GM12878 (cell line): ENCODE results near the gene EFNB2.

ENCODE experiments used
- RCOR1 ChIP-seq: conservative IDR thresholded peaks from 2 replicates; pipeline ENCODE4 v1.6.1; 2012; ENCODE audit warnings: low read depth, low read length, improper control_type of control experiment
- TF ChIP-seq, protein P1 (sequence below): fragments of 450-650 bp; IDR thresholded peaks from 2 replicates; pipeline ENCODE4 v1.6.1; 2016; ENCODE audit warnings: mild to moderate bottlenecking
- TF ChIP-seq, protein P2 (sequence below): fragments of 150-350 bp; IDR thresholded peaks from 2 replicates; pipeline ENCODE4 v1.6.1; 2016; ENCODE audit warnings: low read depth, low read length

GRCh38 chr13:106480351-106480910 lies 55.0 kb downstream of the EFNB2 start:
- TF ChIP-seq, protein P1, sequence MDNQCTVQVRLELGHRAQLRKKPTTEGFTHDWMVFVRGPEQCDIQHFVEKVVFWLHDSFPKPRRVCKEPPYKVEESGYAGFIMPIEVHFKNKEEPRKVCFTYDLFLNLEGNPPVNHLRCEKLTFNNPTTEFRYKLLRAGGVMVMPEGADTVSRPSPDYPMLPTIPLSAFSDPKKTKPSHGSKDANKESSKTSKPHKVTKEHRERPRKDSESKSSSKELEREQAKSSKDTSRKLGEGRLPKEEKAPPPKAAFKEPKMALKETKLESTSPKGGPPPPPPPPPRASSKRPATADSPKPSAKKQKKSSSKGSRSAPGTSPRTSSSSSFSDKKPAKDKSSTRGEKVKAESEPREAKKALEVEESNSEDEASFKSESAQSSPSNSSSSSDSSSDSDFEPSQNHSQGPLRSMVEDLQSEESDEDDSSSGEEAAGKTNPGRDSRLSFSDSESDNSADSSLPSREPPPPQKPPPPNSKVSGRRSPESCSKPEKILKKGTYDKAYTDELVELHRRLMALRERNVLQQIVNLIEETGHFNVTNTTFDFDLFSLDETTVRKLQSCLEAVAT, result no peak
- TF ChIP-seq, protein P2, sequence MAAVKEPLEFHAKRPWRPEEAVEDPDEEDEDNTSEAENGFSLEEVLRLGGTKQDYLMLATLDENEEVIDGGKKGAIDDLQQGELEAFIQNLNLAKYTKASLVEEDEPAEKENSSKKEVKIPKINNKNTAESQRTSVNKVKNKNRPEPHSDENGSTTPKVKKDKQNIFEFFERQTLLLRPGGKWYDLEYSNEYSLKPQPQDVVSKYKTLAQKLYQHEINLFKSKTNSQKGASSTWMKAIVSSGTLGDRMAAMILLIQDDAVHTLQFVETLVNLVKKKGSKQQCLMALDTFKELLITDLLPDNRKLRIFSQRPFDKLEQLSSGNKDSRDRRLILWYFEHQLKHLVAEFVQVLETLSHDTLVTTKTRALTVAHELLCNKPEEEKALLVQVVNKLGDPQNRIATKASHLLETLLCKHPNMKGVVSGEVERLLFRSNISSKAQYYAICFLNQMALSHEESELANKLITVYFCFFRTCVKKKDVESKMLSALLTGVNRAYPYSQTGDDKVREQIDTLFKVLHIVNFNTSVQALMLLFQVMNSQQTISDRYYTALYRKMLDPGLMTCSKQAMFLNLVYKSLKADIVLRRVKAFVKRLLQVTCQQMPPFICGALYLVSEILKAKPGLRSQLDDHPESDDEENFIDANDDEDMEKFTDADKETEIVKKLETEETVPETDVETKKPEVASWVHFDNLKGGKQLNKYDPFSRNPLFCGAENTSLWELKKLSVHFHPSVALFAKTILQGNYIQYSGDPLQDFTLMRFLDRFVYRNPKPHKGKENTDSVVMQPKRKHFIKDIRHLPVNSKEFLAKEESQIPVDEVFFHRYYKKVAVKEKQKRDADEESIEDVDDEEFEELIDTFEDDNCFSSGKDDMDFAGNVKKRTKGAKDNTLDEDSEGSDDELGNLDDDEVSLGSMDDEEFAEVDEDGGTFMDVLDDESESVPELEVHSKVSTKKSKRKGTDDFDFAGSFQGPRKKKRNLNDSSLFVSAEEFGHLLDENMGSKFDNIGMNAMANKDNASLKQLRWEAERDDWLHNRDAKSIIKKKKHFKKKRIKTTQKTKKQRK, result no peak
- no peak for TF ChIP-seq RCOR1
